Measurements from ENCODE around the gene C2orf68. TPM values are rescaled to one million over a fixed set of nuclear protein-coding genes. Genes with fewer than 3 reads are reported as not detected.
"Not testable (repeated sequence)": the region's sequence is repeated elsewhere in the genome, so short reads cannot be mapped to it uniquely, and the experiment has no call there.

Gene C2orf68
- total RNA-seq, 1 experiment from 2014 or later: 37.0 TPM

- in situ Hi-C loops (cut with HindIII; ENCODE audit: low pct_unique_long_range_greater_than_20kb, low sequenced_read_pairs): no loop called here
- no peak for DNase-seq (ENCODE audit: low read depth)
These were observed 47.7 kb downstream of the C2orf68 start for GRCh38 chr2:85564144-85564563.

- DNase-seq (ENCODE audit: low read depth): peak; percentile 91
- in situ Hi-C loops (cut with HindIII; ENCODE audit: low pct_unique_long_range_greater_than_20kb, low sequenced_read_pairs): no loop called here
These were observed 50.3 kb downstream of the C2orf68 start, which contains the start of gene GGCX for GRCh38 chr2:85561280-85562212. Gene GGCX (minus strand): TSS chr2:85561493. CDS start chr2:85561428, 65 bp downstream.

- DNase-seq (ENCODE audit: low read depth): no peak
- in situ Hi-C loops (cut with HindIII; ENCODE audit: low pct_unique_long_range_greater_than_20kb, low sequenced_read_pairs): no loop called here
These were observed 51.0 kb downstream of the C2orf68 start for GRCh38 chr2:85560812-85561279.

GRCh38 chr2:85560403-85560726 is 51.5 kb downstream of the C2orf68 start:
- in situ Hi-C loops (cut with HindIII; ENCODE audit: low pct_unique_long_range_greater_than_20kb, low sequenced_read_pairs); DNase-seq (ENCODE audit: low read depth): not testable (repeated sequence)

- DNase-seq (ENCODE audit: low read depth): no peak
- in situ Hi-C loops (cut with HindIII; ENCODE audit: low pct_unique_long_range_greater_than_20kb, low sequenced_read_pairs): no loop called here
These were observed 53.7 kb downstream of the C2orf68 start for GRCh38 chr2:85558160-85558559.

GRCh38 chr2:85557130-85557529 is 54.7 kb downstream of the C2orf68 start:
- no peak for DNase-seq (ENCODE audit: low read depth)
- in situ Hi-C loops (cut with HindIII; ENCODE audit: low pct_unique_long_range_greater_than_20kb, low sequenced_read_pairs): no loop called here

Other genes starting within 250 kb of the C2orf68 start
- 429 and 545 TPM in 2 replicates for gene CAPG, start 201.7 kb downstream of the C2orf68 start, total RNA-seq (2014; rRNA removed; shearing (Covaris generic); ENCODE audit: low replicate concordance)
- gene SH2D6, start 193.4 kb downstream of the C2orf68 start, total RNA-seq (2014; rRNA removed; shearing (Covaris generic); ENCODE audit: low replicate concordance): 0.44 TPM in 1 of 2 replicates, not detected in the other
- gene MAT2A, start 72.9 kb downstream of the C2orf68 start, total RNA-seq (2014; rRNA removed; shearing (Covaris generic); ENCODE audit: low replicate concordance): 56.5 and 59.5 TPM in 2 replicates
- gene GGCX, start 50.6 kb downstream of the C2orf68 start, total RNA-seq (2014; rRNA removed; shearing (Covaris generic); ENCODE audit: low replicate concordance): 61.5 and 69.2 TPM in 2 replicates
- gene VAMP8, start 34.5 kb downstream of the C2orf68 start, total RNA-seq (2014; rRNA removed; shearing (Covaris generic); ENCODE audit: low replicate concordance): 2.0 and 3.4 TPM in 2 replicates
- not detected in 2 replicates for gene VAMP5, start 27.6 kb downstream of the C2orf68 start, total RNA-seq (2014; rRNA removed; shearing (Covaris generic); ENCODE audit: low replicate concordance)
- 166 and 213 TPM in 2 replicates for gene RNF181, start 16.3 kb downstream of the C2orf68 start, total RNA-seq (2014; rRNA removed; shearing (Covaris generic); ENCODE audit: low replicate concordance)
- gene TMEM150A, start 9.4 kb downstream of the C2orf68 start, total RNA-seq (2014; rRNA removed; shearing (Covaris generic); ENCODE audit: low replicate concordance): 3.9 and 8.2 TPM in 2 replicates
- gene USP39, start 4.1 kb upstream of the C2orf68 start, total RNA-seq (2014; rRNA removed; shearing (Covaris generic); ENCODE audit: low replicate concordance): 84.5 and 85.2 TPM in 2 replicates
- gene SFTPB, start 56.1 kb upstream of the C2orf68 start, total RNA-seq (2014; rRNA removed; shearing (Covaris generic); ENCODE audit: low replicate concordance): not detected in 2 replicates
- not detected in 2 replicates for gene GNLY, start 82.3 kb upstream of the C2orf68 start, total RNA-seq (2014; rRNA removed; shearing (Covaris generic); ENCODE audit: low replicate concordance)
- 7.5 and 12.9 TPM in 2 replicates for gene ATOH8, start 141.9 kb upstream of the C2orf68 start, total RNA-seq (2014; rRNA removed; shearing (Covaris generic); ENCODE audit: low replicate concordance)